ENCODE results near the gene BCL2L14.
"Not testable (repeated sequence)": the region's sequence is repeated elsewhere in the genome, so short reads cannot be mapped to it uniquely, and the experiment has no call there.

The BCL2L14 gene

DNA sequence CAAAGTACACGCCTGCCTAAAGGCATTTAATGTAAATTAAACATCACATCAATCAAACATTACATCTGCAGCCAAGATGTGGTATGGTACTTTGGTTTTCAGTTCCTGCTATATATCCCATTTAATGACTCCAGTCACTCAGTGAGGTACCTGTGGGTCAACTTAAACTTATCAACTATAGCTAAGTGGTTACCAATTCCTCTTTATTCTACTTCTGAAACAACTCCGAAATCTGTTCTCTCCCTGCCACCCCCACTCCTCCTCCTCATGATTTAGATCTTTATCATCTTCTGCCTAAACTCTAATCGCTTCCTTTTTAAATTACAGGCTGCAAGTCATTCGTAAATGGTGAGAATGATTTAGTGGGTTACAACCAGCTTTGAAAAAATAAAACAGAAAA lies 57.9 kb downstream of the BCL2L14 start:
- TF ChIP-seq, protein P1, sequence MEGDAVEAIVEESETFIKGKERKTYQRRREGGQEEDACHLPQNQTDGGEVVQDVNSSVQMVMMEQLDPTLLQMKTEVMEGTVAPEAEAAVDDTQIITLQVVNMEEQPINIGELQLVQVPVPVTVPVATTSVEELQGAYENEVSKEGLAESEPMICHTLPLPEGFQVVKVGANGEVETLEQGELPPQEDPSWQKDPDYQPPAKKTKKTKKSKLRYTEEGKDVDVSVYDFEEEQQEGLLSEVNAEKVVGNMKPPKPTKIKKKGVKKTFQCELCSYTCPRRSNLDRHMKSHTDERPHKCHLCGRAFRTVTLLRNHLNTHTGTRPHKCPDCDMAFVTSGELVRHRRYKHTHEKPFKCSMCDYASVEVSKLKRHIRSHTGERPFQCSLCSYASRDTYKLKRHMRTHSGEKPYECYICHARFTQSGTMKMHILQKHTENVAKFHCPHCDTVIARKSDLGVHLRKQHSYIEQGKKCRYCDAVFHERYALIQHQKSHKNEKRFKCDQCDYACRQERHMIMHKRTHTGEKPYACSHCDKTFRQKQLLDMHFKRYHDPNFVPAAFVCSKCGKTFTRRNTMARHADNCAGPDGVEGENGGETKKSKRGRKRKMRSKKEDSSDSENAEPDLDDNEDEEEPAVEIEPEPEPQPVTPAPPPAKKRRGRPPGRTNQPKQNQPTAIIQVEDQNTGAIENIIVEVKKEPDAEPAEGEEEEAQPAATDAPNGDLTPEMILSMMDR (IDR thresholded peaks at IDR 0.05): no peak
- Histone ChIP-seq H3K9me3 (no peaks in the 10 kb centered on the region), H3K27me3 (peaks cover 14% of the 10 kb centered on the region), H3K36me3 (no peaks in the 10 kb centered on the region), H3K27ac (no peak overlapping the region), H3K4me3 (ENCODE audit: low read depth in 1 of 2, low read length in 1 of 2) (no peak overlapping the region), H3K4me1 (ENCODE audit: control insufficient read depth in 1 of 2, insufficient read depth in 1 of 2, low read depth in 1 of 2, low read length in 1 of 2) (no peaks in the 10 kb centered on the region)

DNA sequence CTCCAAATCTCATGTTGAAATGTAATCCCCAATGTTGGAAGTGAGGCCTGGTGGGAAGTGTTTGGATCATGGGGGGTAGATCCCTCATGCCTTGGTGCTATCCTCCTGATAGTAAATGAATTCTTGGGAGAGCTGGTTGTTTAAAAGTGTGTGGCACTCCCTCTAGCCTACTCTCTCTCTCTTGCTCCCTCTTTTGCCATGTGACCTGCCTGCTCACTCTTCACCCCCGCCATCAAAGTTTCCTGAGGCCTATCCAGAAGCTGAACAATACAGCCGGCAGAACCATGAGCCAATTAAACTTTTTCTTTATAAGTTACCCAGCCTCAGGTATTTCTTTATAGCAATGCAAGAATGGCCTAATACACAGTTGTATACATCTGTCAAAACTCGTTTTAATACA lies 62.5 kb downstream of the BCL2L14 start:
- TF ChIP-seq, protein P1 (IDR thresholded peaks at IDR 0.05): no peak
- Histone ChIP-seq H3K27me3 (peaks cover 9% of the 10 kb centered on the region), H3K27ac (no peak overlapping the region), H3K4me3 (ENCODE audit: low read depth in 1 of 2, low read length in 1 of 2) (no peak overlapping the region), H3K9me3 (no peaks in the 10 kb centered on the region), H3K4me1 (ENCODE audit: control insufficient read depth in 1 of 2, insufficient read depth in 1 of 2, low read depth in 1 of 2, low read length in 1 of 2) (no peaks in the 10 kb centered on the region), H3K36me3 (no peaks in the 10 kb centered on the region)

DNA sequence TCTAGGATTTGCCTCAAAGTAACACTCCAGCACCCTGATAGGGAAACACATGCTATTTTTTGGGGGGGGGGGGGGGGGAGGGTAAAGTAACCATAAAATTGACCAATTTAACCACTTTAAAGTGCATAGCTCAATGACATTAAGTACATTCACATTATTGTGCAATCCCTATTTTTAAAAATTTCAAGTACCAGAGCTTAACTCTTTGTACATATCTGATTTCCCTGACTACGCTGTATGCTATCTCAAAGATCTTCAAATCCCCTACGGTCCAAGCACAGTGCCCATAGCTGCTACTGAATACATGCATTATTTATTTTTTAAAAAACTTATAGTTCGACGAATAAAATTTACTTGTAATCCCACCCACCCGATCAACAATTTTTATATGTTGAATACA lies 63.0 kb downstream of the BCL2L14 start:
- Histone ChIP-seq H3K36me3 (no peaks in the 10 kb centered on the region), H3K4me3 (ENCODE audit: low read depth in 1 of 2, low read length in 1 of 2) (no peak overlapping the region), H3K9me3 (no peaks in the 10 kb centered on the region), H3K4me1 (ENCODE audit: control insufficient read depth in 1 of 2, insufficient read depth in 1 of 2, low read depth in 1 of 2, low read length in 1 of 2) (no peaks in the 10 kb centered on the region), H3K27me3 (peaks cover 4% of the 10 kb centered on the region), H3K27ac (no peak overlapping the region)
- TF ChIP-seq, protein P1 (IDR thresholded peaks at IDR 0.05): no peak

DNA sequence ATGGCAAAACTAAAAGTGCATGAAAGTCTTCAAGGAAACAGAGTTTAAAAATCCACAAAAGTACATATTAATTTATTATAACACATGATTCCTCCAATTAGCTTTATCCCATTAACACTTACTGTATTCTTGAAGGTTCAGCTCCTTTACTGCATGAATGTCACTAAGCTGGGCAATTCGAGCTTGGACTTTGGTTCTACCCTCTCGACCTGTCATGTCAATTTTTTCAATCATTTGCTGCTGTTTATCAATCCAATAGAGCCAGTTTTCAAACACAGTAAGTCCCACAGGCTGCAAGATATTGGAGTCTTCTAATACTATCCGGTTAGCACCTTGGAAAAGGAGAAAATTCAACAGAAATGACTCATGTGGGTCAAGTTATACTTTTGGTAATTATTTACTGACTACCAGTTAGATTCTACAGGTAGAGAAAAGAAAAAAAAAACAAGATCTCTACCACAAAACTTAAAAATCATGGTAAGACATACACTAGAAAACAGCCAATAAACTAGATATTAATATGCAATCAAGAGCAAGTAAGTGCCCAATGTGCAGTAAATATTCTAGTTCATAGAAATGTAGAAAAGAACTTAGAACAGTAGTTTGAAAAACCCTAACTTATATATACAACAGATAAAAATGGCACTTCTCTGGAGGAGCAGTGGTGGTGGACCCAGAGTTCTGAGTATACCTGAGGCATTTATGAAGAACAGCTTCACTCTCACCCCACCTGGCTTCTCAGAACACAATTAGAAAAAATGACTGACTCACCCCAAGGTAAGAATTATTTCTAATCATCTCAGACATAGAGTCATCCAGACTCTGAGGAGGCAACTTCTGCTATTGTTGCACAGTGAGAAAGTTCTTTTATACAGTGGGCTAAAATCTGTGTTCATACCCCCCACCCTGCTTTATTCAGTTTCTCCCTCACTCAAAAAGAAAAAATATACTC lies 67.7 kb downstream of the BCL2L14 start:
- H3K27me3 ChIP-seq: no peaks in the 10 kb centered on the region
- H3K27ac ChIP-seq: no peak overlapping the region
- no peak overlapping the region for H3K4me3 ChIP-seq (ENCODE audit: low read depth in 1 of 2, low read length in 1 of 2)
- TF ChIP-seq, protein P1 (IDR thresholded peaks at IDR 0.05): no peak
- H3K9me3 ChIP-seq: no peaks in the 10 kb centered on the region
- H3K36me3 ChIP-seq: no peaks in the 10 kb centered on the region
- no peaks in the 10 kb centered on the region for H3K4me1 ChIP-seq (ENCODE audit: control insufficient read depth in 1 of 2, insufficient read depth in 1 of 2, low read depth in 1 of 2, low read length in 1 of 2)

DNA sequence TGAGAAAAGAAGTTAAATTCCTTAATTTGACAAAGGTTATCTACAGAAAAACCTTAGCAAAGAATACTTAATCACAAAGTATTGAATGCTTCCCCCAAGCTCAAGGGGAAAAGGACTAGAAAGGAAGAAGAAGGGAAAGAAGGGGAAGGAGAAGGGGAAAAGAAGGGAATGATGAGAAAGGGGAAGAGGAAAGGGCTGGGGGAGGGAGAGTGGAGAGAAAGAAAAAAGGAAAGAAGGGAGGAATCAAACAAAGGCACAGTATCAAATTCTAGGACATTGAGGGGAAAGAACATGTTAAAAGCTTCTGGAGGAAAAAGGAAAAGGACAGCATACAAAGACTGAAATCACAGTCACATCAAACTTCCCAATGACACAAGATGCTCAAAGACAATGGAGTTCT lies 70.3 kb downstream of the BCL2L14 start:
- no peaks in the 10 kb centered on the region for H3K9me3 ChIP-seq
- H3K4me3 ChIP-seq (ENCODE audit: low read depth in 1 of 2, low read length in 1 of 2): no peak overlapping the region
- H3K27me3 ChIP-seq: no peaks in the 10 kb centered on the region
- H3K4me1 ChIP-seq (ENCODE audit: control insufficient read depth in 1 of 2, insufficient read depth in 1 of 2, low read depth in 1 of 2, low read length in 1 of 2): no peaks in the 10 kb centered on the region
- TF ChIP-seq, protein P1 (IDR thresholded peaks at IDR 0.05): no peak
- H3K27ac ChIP-seq: no peak overlapping the region
- H3K36me3 ChIP-seq: no peaks in the 10 kb centered on the region

DNA sequence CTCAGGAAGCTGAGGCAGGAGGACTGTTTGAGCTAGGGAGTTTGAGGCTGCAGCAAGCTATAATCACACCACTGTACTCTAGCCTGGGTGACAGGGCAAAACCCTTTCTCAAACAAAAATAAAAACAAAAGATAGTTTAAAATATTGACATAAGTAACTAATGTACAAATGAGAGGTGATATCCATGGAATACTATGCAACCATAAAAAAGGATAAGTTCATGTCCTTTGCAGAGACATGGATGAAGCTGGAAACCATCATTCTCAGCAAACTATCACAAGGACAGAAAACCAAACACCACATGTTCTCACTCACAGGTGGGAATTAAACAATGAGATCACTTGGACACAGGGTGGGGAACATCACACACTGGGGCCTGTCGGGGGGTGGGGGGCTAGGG lies 73.8 kb downstream of the BCL2L14 start:
- not testable (repeated sequence) for H3K36me3 ChIP-seq; H3K4me3 ChIP-seq (ENCODE audit: low read depth in 1 of 2, low read length in 1 of 2); H3K27me3 ChIP-seq; H3K27ac ChIP-seq; H3K9me3 ChIP-seq; H3K4me1 ChIP-seq (ENCODE audit: control insufficient read depth in 1 of 2, insufficient read depth in 1 of 2, low read depth in 1 of 2, low read length in 1 of 2)
